Dermis microvascular lymphatic vessel endothelial cell (primary cell): ENCODE measurements around the gene VEGFD. TPM values are rescaled to one million over a fixed set of nuclear protein-coding genes. Genes with fewer than 3 reads are reported as not detected.
"Not testable (repeated sequence)": the region's sequence is repeated elsewhere in the genome, so short reads cannot be mapped to it uniquely, and the experiment has no call there.

Experiments used
- DNase-seq, 2 donors: peaks; one replicate each; pipeline versions ENCODE4 v3.0.0 to v3.0.0-alpha.2; 2010; ENCODE audit warnings: low read depth in 2 of 2
- total RNA-seq: library from RNA; depleted of rRNA; stranded (reverse); fragments of >200 nt; gene quantifications from 2 replicates; pipeline ENCODE4 v1.2.1, GENCODE V29; 2014

Gene VEGFD
- total RNA-seq, 1 donor from 2014 or later: 0.26 TPM

GRCh38 chrX:15305899-15306298, 78.3 kb downstream of the VEGFD start:
- not testable (repeated sequence) for DNase-seq

DNA sequence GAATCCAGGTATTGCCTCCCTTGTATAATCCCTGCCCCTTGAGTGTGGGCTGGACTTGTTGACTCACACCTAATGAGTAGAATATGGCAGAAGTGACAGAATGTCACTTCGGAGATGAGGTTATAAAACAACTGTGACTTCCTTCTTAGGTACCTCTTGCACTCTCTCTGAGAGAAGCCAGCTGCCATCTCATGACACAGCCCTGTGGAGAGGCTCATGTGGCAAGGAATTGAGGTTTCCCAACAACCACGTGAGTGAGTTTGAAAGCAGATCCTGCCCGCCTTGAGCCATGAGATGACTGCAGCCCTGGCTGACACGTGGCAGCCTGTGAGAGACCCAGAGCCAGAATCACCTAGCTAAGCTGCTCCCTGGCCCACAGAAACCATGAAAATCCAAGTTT, 82.3 kb downstream of the VEGFD start:
- DNase-seq: no peak

DNA sequence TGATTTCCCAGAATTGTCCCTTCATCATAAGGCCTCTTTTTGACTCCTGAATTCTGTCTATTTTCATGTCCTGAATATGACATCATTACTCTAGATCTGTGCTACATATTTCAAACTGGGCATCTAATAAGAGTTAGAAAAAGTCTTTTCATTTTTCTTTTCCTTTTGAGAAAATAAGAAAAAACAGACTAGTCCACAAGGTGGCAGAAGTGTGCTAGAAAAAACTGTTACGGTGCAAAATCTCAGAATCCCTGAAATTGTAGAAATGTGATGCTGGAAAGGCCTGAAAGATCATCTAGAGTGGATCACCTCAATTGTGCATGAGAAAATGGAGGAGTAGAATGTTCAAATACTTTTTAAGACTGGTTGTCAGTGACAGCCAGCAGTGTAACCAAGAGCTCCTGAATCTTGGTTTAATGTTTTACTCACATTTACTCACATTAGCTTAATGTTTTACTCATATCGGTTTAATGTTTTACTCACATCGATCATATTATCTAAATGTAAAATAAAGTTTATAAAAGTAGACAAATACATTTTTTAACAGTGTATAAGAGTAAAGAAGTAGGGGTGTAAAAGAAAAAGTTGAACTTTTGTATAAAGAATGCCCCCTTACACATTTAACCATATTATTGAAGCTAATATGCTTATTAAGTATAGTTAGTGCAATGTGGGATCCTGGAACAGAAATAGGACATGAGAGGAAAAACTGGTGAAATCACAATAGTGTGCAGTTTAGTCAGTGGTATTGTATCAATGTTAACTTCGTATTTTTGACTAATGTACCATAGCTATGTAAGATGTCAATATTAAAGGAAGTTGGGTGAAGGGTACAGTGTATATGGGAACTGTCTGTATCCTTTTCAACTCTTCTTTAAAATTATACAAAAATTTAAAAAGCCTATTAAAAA, 84.0 kb downstream of the VEGFD start:
- peak; percentile 25 to 44 for DNase-seq

DNA sequence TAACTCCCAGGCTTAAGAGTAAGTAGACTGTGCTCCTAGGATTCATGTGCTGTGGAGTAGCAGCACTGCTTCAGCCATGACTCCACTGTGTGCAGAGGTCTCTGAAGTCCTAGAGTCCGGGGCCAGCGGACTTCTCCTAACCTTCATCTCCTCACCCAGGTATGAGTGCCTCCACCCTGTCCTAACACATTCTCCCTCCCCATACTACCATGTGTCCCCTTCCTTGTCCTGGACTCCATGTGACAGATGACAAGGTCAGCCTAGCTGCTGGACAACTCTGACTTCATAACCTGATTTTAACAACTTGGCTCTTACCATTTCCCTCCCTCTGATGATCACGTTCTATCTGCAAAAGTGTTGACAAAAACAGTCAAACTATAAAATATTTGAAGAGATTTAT, 85.4 kb downstream of the VEGFD start:
- DNase-seq: no peak

- peak; percentile 76 to 81 for DNase-seq
These were observed 86.0 kb downstream of the VEGFD start for GRCh38 chrX:15298201-15298600.

Other genes starting within 250 kb of the VEGFD start
- gene ASB9, start 114.3 kb downstream of the VEGFD start, total RNA-seq: 2.9 and 4.1 TPM in 2 replicates
- under 0.01 TPM in 1 of 2 replicates, not detected in the other for gene ASB11, start 68.8 kb downstream of the VEGFD start, total RNA-seq
- 7.6 and 8.2 TPM in 2 replicates for gene PIGA, start 48.9 kb downstream of the VEGFD start, total RNA-seq
- 98.9 and 117 TPM in 2 replicates for gene PIR, start 108.9 kb upstream of the VEGFD start, total RNA-seq
- 68.9 and 119 TPM in 2 replicates for gene BMX, start 116.4 kb upstream of the VEGFD start, total RNA-seq
- not detected in 2 replicates for gene ACE2, start 216.5 kb upstream of the VEGFD start, total RNA-seq